HCT116 (cell line): ENCODE data around the gene PLCB1. TPM values are rescaled to one million over a fixed set of nuclear protein-coding genes. Genes with fewer than 3 reads are reported as not detected.

Source experiments
- ATAC-seq: fragments of 200-7000 bp; cut with Tn5 transposase; 2 replicates; pipeline ENCODE4 v1.9.1; 2020; ENCODE audit warnings: mild to moderate bottlenecking, moderate library complexity
- BruUV-seq: library from RNA; stranded (reverse); fragments of 400-500 nt; replicated peaks from 2 replicates; lab custom pipeline; 2021; lab: Mats Ljungman, UMichigan
- CTCF ChIA-PET: fragments of 300-600 bp; sonication (Branson Sonifier 250); formaldehyde crosslinking; loops from one replicate; lab custom pipeline; 2021; ENCODE audit warnings: antibody characterized with exemption; lab: Charles Lee
- POLR2A ChIA-PET: fragments of 300-600, 350-600 bp; sonication (Branson Sonifier 250); formaldehyde crosslinking; loops from one replicate; lab custom pipeline; 2021; ENCODE audit warnings: antibody characterized with exemption; lab: Charles Lee
- RAD21 ChIA-PET, 2 experiments: fragments of 300-600 bp; sonication (Branson Sonifier 250); formaldehyde crosslinking; loops; one replicate each; lab custom pipeline; 2023; ENCODE audit warnings: low total read pairs in 2 of 2; ENCODE audit not compliant: uncharacterized antibody in 2 of 2, unreplicated experiment in 2 of 2, low non-redundant PET in 1 of 2; lab: Charles Lee
- DNase-seq: peaks from one replicate; pipeline ENCODE4 v3.0.0-alpha.2; 2010; ENCODE audit warnings: low read depth, low spot score
- H2AFZ ChIP-seq: fragments of 200-600 bp; shearing (Covaris generic), sonication (generic); 2 replicates; pipeline ENCODE4 v1.6.1; 2017; ENCODE audit warnings: low read depth, mixed run types, mixed read lengths, antibody characterized with exemption, low read length; ENCODE audit not compliant: poor library complexity, severe bottlenecking
- H3K27ac ChIP-seq: 2 replicates; pipeline ENCODE4 v1.5.1; 2012; ENCODE audit warnings: low read depth, low read length
- H3K27me3 ChIP-seq: fragments of 200-600 bp; sonication (generic); 2 replicates; pipeline ENCODE4 v1.6.1; 2016; ENCODE audit warnings: mixed run types, low read length, mixed read lengths; ENCODE audit not compliant: insufficient read depth
- H3K36me3 ChIP-seq, 2 experiments: fragments of 200-500 bp in 1 of 2; fragments of 200-600 bp in 1 of 2; sonication (Bioruptor generic) in 1 of 2; sonication (generic) in 1 of 2; 2 replicates each; pipeline versions ENCODE4 v1.5.1 to v1.6.1; 2014 to 2016; ENCODE audit warnings: low read length in 2 of 2, inconsistent platforms in 1 of 2, mixed read lengths in 1 of 2, mixed run types in 1 of 2; ENCODE audit not compliant: insufficient read depth in 2 of 2, control insufficient read depth in 1 of 2
- H3K4me1 ChIP-seq, 2 experiments: fragments of 200-600 bp in 1 of 2; sonication (generic) in 1 of 2; 2 replicates each; pipeline versions ENCODE4 v1.5.1 to v1.6.1; 2012 to 2017; ENCODE audit warnings: low read length in 2 of 2, inconsistent platforms in 1 of 2, mild to moderate bottlenecking in 1 of 2, mixed read lengths in 1 of 2, mixed run types in 1 of 2, moderate library complexity in 1 of 2; ENCODE audit not compliant: insufficient read depth in 2 of 2, control insufficient read depth in 1 of 2
- H3K4me2 ChIP-seq: fragments of 200-600 bp; sonication (generic); 2 replicates; pipeline ENCODE4 v1.6.1; 2017; ENCODE audit warnings: mixed run types, low read length, mixed read lengths
- H3K4me3 ChIP-seq, 2 experiments: fragments of 200-600 bp in 1 of 2; sonication (generic) in 1 of 2; replicated peaks in 1 of 2; 2 replicates each; pipeline ENCODE4 v1.5.1; 2011 to 2016; ENCODE audit warnings: low read length in 2 of 2, control low read depth in 1 of 2, low read depth in 1 of 2, mild to moderate bottlenecking in 1 of 2, mixed read lengths in 1 of 2, mixed run types in 1 of 2
- H3K79me2 ChIP-seq: fragments of 200-600 bp; sonication (generic); 2 replicates; pipeline ENCODE4 v1.6.1; 2017; ENCODE audit warnings: mild to moderate bottlenecking, mixed run types, low read length, moderate library complexity, mixed read lengths; ENCODE audit not compliant: insufficient read depth
- H3K9ac ChIP-seq: fragments of 200-600 bp; sonication (generic); 2 replicates; pipeline ENCODE4 v1.6.1; 2016; ENCODE audit warnings: low read length, mixed read lengths
- H3K9me2 ChIP-seq: fragments of 200-600 bp; sonication (generic), shearing (Covaris generic); 2 replicates; pipeline ENCODE4 v1.6.1; 2017; ENCODE audit warnings: mixed run types, mild to moderate bottlenecking, moderate library complexity; ENCODE audit not compliant: insufficient read depth
- H3K9me3 ChIP-seq, 2 experiments: fragments of 200-500 bp in 1 of 2; fragments of 200-600 bp in 1 of 2; sonication (Bioruptor generic) in 1 of 2; sonication (generic) in 1 of 2; 2 replicates each; pipeline ENCODE4 v1.6.1; 2014 to 2017; ENCODE audit warnings: low read length in 2 of 2, mixed read lengths in 2 of 2, inconsistent platforms in 1 of 2, low read depth in 1 of 2, mild to moderate bottlenecking in 1 of 2, mixed run types in 1 of 2, moderate library complexity in 1 of 2; ENCODE audit not compliant: control insufficient read depth in 1 of 2, insufficient read depth in 1 of 2
- H4K20me1 ChIP-seq: fragments of 200-600 bp; sonication (generic), shearing (Covaris generic); 2 replicates; pipeline ENCODE4 v1.6.1; 2017; ENCODE audit warnings: mixed run types, mild to moderate bottlenecking, moderate library complexity; ENCODE audit not compliant: insufficient read depth
- CBX3 ChIP-seq: IDR thresholded peaks from 2 replicates; pipeline ENCODE4 v1.6.1; 2012; ENCODE audit warnings: low read depth
- ELF1 ChIP-seq: IDR thresholded peaks from 2 replicates; pipeline ENCODE4 v1.6.1; 2012; ENCODE audit warnings: low read depth, borderline replicate concordance
- EZH2phosphoT487 ChIP-seq: fragments of 200-600 bp; IDR thresholded peaks from 2 replicates; pipeline ENCODE4 v1.6.1; 2018; ENCODE audit warnings: antibody characterized with exemption, borderline replicate concordance
- FOSL1 ChIP-seq: IDR thresholded peaks from 2 replicates; pipeline ENCODE4 v1.6.1; 2012; ENCODE audit warnings: low read depth
- JUND ChIP-seq: IDR thresholded peaks from 2 replicates; pipeline ENCODE4 v1.6.1; 2012
- POLR2A ChIP-seq: IDR thresholded peaks from 2 replicates; pipeline ENCODE4 v1.7.0; 2011; ENCODE audit warnings: borderline replicate concordance; ENCODE audit not compliant: insufficient read depth, insufficient read length; ENCODE audit errors: extremely low read depth
- POLR2AphosphoS5 ChIP-seq: IDR thresholded peaks from 2 replicates; pipeline ENCODE4 v1.6.1; 2011; ENCODE audit warnings: mild to moderate bottlenecking, low read depth, low read length, moderate library complexity
- RAD21 ChIP-seq: IDR thresholded peaks from 2 replicates; pipeline ENCODE4 v1.6.1; 2012; ENCODE audit warnings: low read depth, mild to moderate bottlenecking
- SIN3A ChIP-seq: IDR thresholded peaks from 2 replicates; pipeline ENCODE4 v1.6.1; 2012; ENCODE audit warnings: low read depth
- SRF ChIP-seq: IDR thresholded peaks from 2 replicates; pipeline ENCODE4 v1.6.1; 2012; ENCODE audit warnings: low read depth
- YY1 ChIP-seq: IDR thresholded peaks from 2 replicates; pipeline ENCODE4 v1.6.1; 2011; ENCODE audit warnings: low read length, low read depth, moderate library complexity, mild to moderate bottlenecking; ENCODE audit not compliant: insufficient replicate concordance; ENCODE audit errors: extremely low read depth
- ZFX ChIP-seq: fragments of 450-650 bp; IDR thresholded peaks from 2 replicates; pipeline ENCODE4 v1.6.1; 2017
- ZNF274 ChIP-seq: fragments of 200-500 bp; sonication (Bioruptor generic); IDR thresholded peaks from 2 replicates; pipeline ENCODE4 v1.6.1; 2014; ENCODE audit warnings: mild to moderate bottlenecking, low read depth, low read length, inconsistent platforms
- intact Hi-C: fragments of 100-400 bp; cut with micrococcal nuclease; formaldehyde crosslinking; loops from 2 replicates; pipeline ENCODE4 v1.10.0; 2022
- total RNA-seq: library from RNA; stranded (reverse); gene quantifications from one replicate; pipeline ENCODE4 v1.2.1, GENCODE V29; 2021; ENCODE audit not compliant: unreplicated experiment
- TF ChIP-seq, protein P1 (sequence below): IDR thresholded peaks from 2 replicates; pipeline ENCODE4 v1.6.1; 2011; ENCODE audit warnings: mild to moderate bottlenecking, low read length, moderate library complexity; ENCODE audit not compliant: insufficient replicate concordance; ENCODE audit errors: extremely low read depth
- TF ChIP-seq, protein P2 (sequence below): IDR thresholded peaks from 2 replicates; pipeline ENCODE4 v1.6.1; 2012; ENCODE audit warnings: low read depth
- TF ChIP-seq, protein P3 (sequence below): IDR thresholded peaks from 2 replicates; pipeline ENCODE4 v1.6.1; 2012

The PLCB1 gene
- total RNA-seq, 1 experiment from 2014 or later = 15.8 TPM

DNA sequence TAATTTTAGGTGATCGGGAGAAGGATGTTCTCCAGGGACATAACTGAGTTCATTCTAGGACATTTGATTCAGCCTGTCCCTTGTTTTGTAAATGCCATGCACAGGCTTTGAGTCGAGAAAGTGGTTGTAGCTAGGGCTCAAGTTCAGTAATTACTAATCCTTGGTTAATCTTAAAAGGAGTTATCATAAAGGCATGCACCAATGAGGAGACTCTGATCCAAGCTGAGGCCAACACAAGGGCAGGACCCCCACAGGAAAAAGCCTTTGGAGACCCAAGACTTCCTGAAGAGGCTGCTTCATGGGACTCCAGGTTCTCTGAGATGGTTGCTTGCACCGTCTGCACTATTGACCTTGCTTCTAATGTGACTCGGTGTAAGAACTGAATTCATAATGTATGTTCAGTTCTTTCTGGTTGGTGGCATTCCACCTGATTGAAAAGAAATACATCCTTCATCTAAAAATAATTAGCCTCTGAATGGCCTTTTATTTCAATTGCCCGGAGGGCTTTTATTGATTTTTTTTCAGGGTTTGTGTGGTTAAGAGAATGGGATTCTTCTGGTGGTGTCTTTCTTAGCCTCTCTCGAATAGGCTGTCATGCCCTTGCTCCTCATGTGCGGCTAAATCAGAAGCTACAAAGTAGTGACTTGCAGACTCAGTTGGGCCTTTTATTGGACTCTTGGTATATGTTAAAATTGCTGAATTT is 735.1 kb downstream of the PLCB1 start:
- Histone ChIP-seq H3K4me1 (no peaks in the 10 kb centered on the region), H3K79me2 (no peaks in the 10 kb centered on the region), H3K9me3 (no peaks in the 10 kb centered on the region), H3K27me3 (no peaks in the 10 kb centered on the region), H3K9ac (no peak overlapping the region), H3K27ac (no peak overlapping the region), H2AFZ (no peak overlapping the region), H3K9me2 (no peaks in the 10 kb centered on the region), H3K4me3 (no peak overlapping the region), H3K4me2 (no peak overlapping the region), H3K36me3 (no peaks in the 10 kb centered on the region), H4K20me1 (no peaks in the 10 kb centered on the region)
- CTCF ChIA-PET = interaction anchor here (1.1 kb wide), 1 partner anchor 13 kb away, joined by 3 read pairs; no protein-coding TSS in a partner anchor
- RAD21 ChIA-PET = no interaction called here
- TF ChIP-seq JUND (no peak), EZH2phosphoT487 (no peak), CBX3 (no peak), POLR2AphosphoS5 (no peak), ZNF274 (no peak), ELF1 (no peak), YY1 (no peak), FOSL1 (no peak), RAD21 (no peak), SIN3A (no peak), SRF (no peak), ZFX (no peak), POLR2A (no peak)
- TF ChIP-seq, protein P1, sequence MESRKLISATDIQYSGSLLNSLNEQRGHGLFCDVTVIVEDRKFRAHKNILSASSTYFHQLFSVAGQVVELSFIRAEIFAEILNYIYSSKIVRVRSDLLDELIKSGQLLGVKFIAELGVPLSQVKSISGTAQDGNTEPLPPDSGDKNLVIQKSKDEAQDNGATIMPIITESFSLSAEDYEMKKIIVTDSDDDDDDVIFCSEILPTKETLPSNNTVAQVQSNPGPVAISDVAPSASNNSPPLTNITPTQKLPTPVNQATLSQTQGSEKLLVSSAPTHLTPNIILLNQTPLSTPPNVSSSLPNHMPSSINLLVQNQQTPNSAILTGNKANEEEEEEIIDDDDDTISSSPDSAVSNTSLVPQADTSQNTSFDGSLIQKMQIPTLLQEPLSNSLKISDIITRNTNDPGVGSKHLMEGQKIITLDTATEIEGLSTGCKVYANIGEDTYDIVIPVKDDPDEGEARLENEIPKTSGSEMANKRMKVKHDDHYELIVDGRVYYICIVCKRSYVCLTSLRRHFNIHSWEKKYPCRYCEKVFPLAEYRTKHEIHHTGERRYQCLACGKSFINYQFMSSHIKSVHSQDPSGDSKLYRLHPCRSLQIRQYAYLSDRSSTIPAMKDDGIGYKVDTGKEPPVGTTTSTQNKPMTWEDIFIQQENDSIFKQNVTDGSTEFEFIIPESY = no peak
- TF ChIP-seq, protein P2, sequence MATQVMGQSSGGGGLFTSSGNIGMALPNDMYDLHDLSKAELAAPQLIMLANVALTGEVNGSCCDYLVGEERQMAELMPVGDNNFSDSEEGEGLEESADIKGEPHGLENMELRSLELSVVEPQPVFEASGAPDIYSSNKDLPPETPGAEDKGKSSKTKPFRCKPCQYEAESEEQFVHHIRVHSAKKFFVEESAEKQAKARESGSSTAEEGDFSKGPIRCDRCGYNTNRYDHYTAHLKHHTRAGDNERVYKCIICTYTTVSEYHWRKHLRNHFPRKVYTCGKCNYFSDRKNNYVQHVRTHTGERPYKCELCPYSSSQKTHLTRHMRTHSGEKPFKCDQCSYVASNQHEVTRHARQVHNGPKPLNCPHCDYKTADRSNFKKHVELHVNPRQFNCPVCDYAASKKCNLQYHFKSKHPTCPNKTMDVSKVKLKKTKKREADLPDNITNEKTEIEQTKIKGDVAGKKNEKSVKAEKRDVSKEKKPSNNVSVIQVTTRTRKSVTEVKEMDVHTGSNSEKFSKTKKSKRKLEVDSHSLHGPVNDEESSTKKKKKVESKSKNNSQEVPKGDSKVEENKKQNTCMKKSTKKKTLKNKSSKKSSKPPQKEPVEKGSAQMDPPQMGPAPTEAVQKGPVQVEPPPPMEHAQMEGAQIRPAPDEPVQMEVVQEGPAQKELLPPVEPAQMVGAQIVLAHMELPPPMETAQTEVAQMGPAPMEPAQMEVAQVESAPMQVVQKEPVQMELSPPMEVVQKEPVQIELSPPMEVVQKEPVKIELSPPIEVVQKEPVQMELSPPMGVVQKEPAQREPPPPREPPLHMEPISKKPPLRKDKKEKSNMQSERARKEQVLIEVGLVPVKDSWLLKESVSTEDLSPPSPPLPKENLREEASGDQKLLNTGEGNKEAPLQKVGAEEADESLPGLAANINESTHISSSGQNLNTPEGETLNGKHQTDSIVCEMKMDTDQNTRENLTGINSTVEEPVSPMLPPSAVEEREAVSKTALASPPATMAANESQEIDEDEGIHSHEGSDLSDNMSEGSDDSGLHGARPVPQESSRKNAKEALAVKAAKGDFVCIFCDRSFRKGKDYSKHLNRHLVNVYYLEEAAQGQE = no peak
- TF ChIP-seq, protein P3, sequence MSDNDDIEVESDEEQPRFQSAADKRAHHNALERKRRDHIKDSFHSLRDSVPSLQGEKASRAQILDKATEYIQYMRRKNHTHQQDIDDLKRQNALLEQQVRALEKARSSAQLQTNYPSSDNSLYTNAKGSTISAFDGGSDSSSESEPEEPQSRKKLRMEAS = no peak
- ATAC-seq (no peak), DNase-seq (no peak)
- POLR2A ChIA-PET = no interaction called here
- BruUV-seq = no TSS peak
- intact Hi-C loops = loop anchor here (10.0 kb wide), 1 partner anchor 58 kb away; no protein-coding TSS in a partner anchor
